ENCODE results near the gene C4B. TPM values are rescaled to one million over a fixed set of nuclear protein-coding genes. Genes with fewer than 3 reads are reported as not detected.
"Not testable (repeated sequence)": the region's sequence is repeated elsewhere in the genome, so short reads cannot be mapped to it uniquely, and the experiment has no call there.

The C4B gene
- total RNA-seq (2022) = 7.7 and 12.7 TPM in 2 replicates
- percentile 12 among the genes with signal in this experiment for Bru-seq, nascent RNA
- BruChase-seq, experiment 1, labeled RNA remaining after a 6-hour chase = percentile 19 among the genes with signal in this experiment
- percentile 15 among the genes with signal in this experiment for BruChase-seq, experiment 2, labeled RNA remaining after a 2-hour chase
- long read RNA-seq, full-length matches to known transcripts = 3 of 6 reads
- long read RNA-seq, partial matches to known transcripts = 3 of 6 reads
- long read RNA-seq, other reads (novel, unspliced or antisense) = 0 of 6 reads

- H3K9me3 Mint-ChIP-seq (ENCODE audit: unreplicated experiment); DNase-seq (ENCODE audit: unreplicated experiment); CTCF ChIA-PET; H3K4me3 Mint-ChIP-seq (ENCODE audit: unreplicated experiment); H3K36me3 Mint-ChIP-seq (ENCODE audit: insufficient read depth, unreplicated experiment); POLR2A ChIA-PET; H3K27me3 Mint-ChIP-seq (ENCODE audit: insufficient read depth, unreplicated experiment); BruUV-seq (replicated peaks); H3K4me1 Mint-ChIP-seq (ENCODE audit: insufficient read depth, unreplicated experiment); H3K27ac Mint-ChIP-seq (ENCODE audit: low read depth, unreplicated experiment); intact Hi-C loops (cut with micrococcal nuclease): not testable (repeated sequence)
These were observed at the start of gene C4B for GRCh38 chr6:32014547-32014946. C4B (plus strand) TSS chr6:32014795; CDS start chr6:32014846, 51 bp downstream.

GRCh38 chr6:31965700-31966099 is 48.9 kb upstream of the C4B start:
- peaks cover 88% of the 10 kb centered on the region for H3K36me3 Mint-ChIP-seq (ENCODE audit: insufficient read depth, unreplicated experiment)
- H3K4me3 Mint-ChIP-seq (ENCODE audit: unreplicated experiment) = no peak overlapping the region
- TF ChIP-seq CTCF (IDR thresholded peaks at IDR 0.05; ENCODE audit: unreplicated experiment) = no peak
- POLR2A ChIA-PET = no interaction called here
- intact Hi-C loops (cut with micrococcal nuclease) = no loop called here
- CTCF ChIA-PET = interaction anchor here (0.7 to 3.9 kb wide), 2 partner anchors 13 to 1050 kb away, joined by 3 to 14 read pairs; no protein-coding TSS in a partner anchor
- no peak for DNase-seq (ENCODE audit: unreplicated experiment)
- no peak overlapping the region for H3K27ac Mint-ChIP-seq (ENCODE audit: low read depth, unreplicated experiment)
- no peaks in the 10 kb centered on the region for H3K27me3 Mint-ChIP-seq (ENCODE audit: insufficient read depth, unreplicated experiment)
- H3K9me3 Mint-ChIP-seq (ENCODE audit: unreplicated experiment) = no peaks in the 10 kb centered on the region
- BruUV-seq (replicated peaks) = no TSS peak
- H3K4me1 Mint-ChIP-seq (ENCODE audit: insufficient read depth, unreplicated experiment) = peaks cover 11% of the 10 kb centered on the region

- Mint-ChIP-seq H3K4me3 (ENCODE audit: unreplicated experiment) (no peak overlapping the region), H3K27me3 (ENCODE audit: insufficient read depth, unreplicated experiment) (no peaks in the 10 kb centered on the region), H3K4me1 (ENCODE audit: insufficient read depth, unreplicated experiment) (peaks cover 11% of the 10 kb centered on the region), H3K36me3 (ENCODE audit: insufficient read depth, unreplicated experiment) (peaks cover 88% of the 10 kb centered on the region), H3K27ac (ENCODE audit: low read depth, unreplicated experiment) (no peak overlapping the region), H3K9me3 (ENCODE audit: unreplicated experiment) (no peaks in the 10 kb centered on the region)
- no peak for DNase-seq (ENCODE audit: unreplicated experiment)
- ChIA-PET CTCF (interaction anchor here (3.9 kb wide), 1 partner anchor 14 kb away, joined by 14 read pairs; no protein-coding TSS in a partner anchor), POLR2A (no interaction called here)
- intact Hi-C loops (cut with micrococcal nuclease) = no loop called here
- BruUV-seq (replicated peaks) = no TSS peak
- no peak for TF ChIP-seq CTCF (IDR thresholded peaks at IDR 0.05; ENCODE audit: unreplicated experiment)
These were observed 48.1 kb upstream of the C4B start for GRCh38 chr6:31966506-31966905.

- ChIA-PET CTCF (interaction anchor here (3.9 kb wide), 1 partner anchor 15 kb away, joined by 14 read pairs; no protein-coding TSS in a partner anchor), POLR2A (interaction anchor here (0.5 kb wide), 1 partner anchor 886 kb away, joined by 3 read pairs; the partner anchor contains the start of gene TAP1)
- intact Hi-C loops (cut with micrococcal nuclease) = no loop called here
- peaks cover 86% of the 10 kb centered on the region for H3K36me3 Mint-ChIP-seq (ENCODE audit: insufficient read depth, unreplicated experiment)
- H3K9me3 Mint-ChIP-seq (ENCODE audit: unreplicated experiment) = no peaks in the 10 kb centered on the region
- no peak overlapping the region for H3K4me3 Mint-ChIP-seq (ENCODE audit: unreplicated experiment)
- no peak overlapping the region for H3K27ac Mint-ChIP-seq (ENCODE audit: low read depth, unreplicated experiment)
- H3K27me3 Mint-ChIP-seq (ENCODE audit: insufficient read depth, unreplicated experiment) = no peaks in the 10 kb centered on the region
- no peak for TF ChIP-seq CTCF (IDR thresholded peaks at IDR 0.05; ENCODE audit: unreplicated experiment)
- H3K4me1 Mint-ChIP-seq (ENCODE audit: insufficient read depth, unreplicated experiment) = peaks cover 11% of the 10 kb centered on the region
- no peak for DNase-seq (ENCODE audit: unreplicated experiment)
- no TSS peak for BruUV-seq (replicated peaks)
These were observed 47.3 kb upstream of the C4B start for GRCh38 chr6:31966997-31967925.
